Pons (tissue), 1 donor: Measurements from ENCODE around the gene SHB.
A peak's percentile ranks its signal among the peaks of the same experiment; 100 is the strongest.
"Not testable (repeated sequence)": the region's sequence is repeated elsewhere in the genome, so short reads cannot be mapped to it uniquely, and the experiment has no call there.

Experiments
- DNase-seq: peaks from one replicate; pipeline ENCODE4 v3.0.0-alpha.2; 2016; ENCODE audit warnings: low spot score

The SHB gene

DNA sequence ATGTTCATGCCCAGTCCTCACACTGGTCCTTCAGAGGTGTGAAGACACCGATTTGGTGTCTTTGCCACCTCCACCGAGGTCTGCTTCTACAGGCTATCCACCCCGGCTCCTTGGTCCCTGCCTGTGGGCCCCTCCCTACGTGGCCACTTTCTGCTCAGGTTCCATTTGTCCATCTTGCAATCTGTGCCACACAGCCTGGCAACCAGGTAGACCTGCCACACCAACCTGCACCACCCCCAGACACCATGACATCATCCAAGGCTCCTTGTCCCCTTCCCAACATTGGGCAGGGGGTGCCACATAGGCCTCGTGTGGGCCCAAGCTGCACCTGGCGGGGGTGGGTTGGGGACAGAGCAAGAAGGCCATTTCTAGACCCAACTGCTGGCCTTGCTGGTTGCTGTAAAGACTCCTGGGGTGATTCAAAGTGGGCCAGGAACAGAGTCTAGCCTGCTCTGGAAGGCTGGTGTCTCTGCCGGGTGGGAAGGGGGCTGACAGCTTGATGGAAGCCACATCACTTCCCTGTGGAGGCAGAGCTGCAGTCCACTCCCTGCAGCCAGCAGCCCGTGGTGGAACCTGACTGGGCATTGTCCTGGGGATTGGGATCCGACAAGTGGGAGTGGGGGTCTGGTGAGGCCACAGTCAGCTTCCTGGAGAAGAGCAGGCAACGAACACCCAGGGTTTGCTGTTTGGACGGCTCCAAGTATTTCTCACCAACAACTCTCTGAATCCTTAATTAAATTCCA, 99.3 kb downstream of the SHB start:
- no peak for DNase-seq

DNA sequence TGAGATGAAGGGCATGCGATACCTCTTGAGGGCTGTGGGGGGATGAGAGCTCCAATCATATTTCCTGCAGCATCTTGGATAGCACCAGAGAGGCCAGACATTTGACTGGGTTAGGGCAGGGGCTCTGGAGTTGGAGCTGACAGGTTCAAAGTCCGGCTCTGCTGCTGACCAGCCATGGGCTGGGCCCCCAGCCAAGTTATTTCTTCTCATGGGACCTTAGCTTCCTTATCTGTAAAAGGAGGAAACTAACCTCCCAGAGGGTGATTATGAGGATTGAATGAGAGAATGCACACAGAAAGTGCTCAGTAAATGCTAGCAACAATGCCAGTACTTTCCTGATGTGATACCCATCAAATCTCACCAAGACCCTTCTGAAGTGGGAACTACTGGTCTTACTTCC, 99.9 kb downstream of the SHB start:
- DNase-seq: no peak

DNA sequence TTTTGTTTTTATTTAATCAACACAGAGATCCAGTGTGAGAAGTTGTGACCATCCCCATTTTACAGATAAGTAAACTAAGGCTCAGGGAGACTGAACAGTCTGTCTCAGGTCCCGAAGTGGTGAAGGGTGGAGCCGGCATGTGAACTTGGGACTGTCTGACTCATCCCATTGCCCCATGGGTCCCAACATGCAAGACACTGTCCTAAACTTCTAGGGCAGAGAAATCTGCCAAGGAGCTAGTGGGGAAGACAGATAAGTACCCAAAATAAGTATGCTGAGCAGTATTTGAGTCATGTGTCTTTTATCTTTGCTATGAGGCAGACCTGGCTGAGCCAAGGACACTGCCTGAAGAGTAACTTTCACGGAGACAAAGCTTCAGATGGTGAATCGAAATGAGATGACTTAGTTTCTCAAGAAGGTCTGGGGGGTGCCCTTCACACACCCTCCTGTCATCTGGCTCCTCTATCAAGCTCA, 100.8 kb downstream of the SHB start:
- DNase-seq: no peak

DNA sequence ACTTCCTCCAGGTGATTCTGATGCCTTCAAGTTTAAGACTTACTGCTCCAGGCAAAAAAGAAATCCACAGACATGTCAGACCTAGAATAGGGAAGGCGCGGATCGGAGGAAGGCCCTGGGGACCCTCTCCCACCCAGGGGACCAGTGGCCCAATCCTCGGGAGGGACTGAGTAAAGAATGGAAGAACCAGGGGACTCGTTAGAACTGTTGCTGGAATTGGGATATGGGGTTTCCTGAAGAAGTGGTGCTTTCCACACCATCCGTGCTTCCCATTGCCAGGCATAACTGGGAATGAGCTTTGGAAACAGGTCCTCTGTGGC, 101.3 kb downstream of the SHB start:
- no peak for DNase-seq

DNA sequence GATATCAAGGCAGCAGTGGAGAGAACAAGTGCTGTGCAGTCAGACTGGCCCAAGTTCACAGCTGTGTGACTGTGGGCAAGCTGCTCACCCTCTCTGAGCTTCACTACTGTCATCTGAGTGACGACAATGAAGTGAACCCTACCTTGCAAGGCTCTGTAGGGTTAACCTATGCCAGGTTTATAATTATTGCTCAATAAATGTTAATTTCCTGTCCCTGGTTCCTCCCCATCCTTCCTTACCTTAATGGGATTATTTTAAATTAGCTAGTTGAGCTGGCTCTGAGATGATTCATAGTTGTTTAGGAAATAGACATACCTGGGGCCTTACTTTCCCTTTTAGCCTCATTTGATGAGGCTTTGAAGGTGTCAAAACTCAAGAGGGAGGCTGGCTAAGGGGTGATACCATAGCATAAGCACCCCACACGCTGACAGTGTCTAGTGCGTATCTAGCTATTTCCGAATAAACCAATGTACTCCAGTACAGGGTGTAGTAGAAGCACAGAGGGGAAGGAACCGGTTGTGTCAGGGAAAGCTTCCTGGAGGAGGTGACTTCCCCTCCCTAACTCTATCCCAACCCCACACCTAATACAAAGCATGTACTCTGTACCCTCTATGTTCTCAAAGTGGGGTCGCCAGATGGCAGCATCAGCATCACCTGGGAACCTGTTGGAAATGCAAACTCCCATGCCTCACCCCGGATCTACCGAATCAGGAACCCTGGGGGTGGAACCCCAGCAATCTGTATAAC, 101.8 kb downstream of the SHB start:
- DNase-seq: no peak

DNA sequence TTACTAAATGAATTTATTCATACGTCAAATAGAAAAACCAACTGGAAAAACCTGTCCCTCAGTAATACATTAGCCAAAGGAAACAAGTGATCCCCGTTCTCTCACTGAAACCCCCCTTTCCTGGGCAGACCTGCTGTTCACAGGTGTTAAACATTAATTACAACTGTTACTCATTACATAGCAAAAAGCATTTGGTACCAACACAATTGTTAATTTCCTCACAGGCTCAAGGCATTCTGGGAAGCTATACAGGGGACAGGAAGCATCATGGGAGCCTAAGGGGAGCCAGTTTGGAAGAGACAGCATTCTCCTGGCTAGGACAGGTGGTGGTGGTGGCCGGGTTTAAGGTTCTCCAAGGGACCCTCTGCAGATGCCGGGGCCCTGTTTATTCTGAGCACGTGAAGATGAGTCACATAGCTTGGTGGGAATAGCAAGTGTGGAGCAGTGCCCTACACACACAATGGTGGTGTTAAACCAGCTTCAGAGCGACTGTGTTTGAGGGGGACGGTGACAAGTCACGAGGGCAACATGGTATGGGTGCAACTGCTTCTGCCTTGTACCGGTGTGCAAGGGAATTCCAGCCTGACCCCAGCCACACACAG, 102.5 kb downstream of the SHB start:
- DNase-seq: peak; percentile 68

DNA sequence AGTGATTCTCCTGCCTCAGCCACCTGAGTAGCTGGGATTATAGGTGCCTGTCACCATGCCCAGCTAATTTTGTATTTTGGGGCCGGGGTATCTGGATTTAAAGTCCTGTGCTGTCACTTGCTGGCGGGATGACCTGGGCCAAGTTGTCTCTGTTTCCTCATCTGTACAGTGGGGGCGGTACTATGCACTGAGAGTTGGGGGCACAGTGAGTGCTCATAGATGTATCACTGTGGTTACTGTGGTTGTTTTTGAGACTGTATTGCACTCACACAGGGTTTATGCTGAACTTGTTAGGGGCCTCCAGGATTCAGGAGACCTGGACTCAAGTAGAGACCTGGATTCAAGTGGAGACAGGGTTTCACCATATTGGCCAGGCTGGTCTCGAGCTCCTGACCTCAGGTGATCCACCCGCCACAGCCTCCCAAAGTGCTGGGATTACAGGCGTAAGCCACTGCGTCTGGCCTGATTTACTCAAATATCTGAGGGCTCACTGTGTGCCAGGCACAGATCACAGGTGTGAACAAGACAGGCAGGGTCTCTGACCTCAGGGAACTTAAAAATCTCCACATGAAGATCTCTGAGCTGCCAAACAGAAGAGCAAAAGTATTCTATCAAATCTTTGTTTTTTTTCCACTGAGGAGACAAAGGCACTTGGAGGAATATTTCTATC, 103.2 kb downstream of the SHB start:
- not testable (repeated sequence) for DNase-seq

DNA sequence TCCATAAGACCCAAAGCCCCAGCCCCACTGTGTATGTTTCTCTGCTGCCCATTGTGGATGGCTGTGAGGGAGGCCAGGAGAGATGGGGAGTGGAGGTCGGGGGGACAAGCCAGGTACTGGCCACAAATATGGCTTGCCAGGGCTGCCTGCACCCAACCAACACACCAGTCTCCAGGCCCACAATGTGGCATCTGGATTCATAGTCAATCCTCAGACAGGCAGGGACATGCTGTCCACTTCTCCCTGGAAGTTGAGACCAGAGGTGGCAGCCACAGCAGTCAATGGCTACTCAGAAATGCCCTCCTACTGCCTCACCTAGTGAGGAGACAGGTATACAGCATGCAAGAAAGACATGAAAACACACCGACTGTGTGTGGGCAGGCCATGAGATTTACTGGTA, 103.9 kb downstream of the SHB start:
- no peak for DNase-seq

DNA sequence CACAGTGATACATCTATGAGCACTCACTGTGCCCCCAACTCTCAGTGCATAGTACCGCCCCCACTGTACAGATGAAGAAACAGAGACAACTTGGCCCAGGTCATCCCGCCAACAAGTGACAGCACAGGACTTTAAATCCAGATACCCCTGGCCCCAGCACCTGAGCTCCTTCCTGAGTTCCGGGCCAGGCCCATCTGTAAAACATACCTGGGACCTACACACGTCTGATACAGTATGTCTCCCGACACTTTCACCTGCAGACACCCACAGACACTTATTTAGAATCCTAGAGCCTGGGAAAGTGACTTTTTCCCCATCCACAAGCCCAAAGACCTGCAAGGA, 104.3 kb downstream of the SHB start:
- DNase-seq: no peak

DNA sequence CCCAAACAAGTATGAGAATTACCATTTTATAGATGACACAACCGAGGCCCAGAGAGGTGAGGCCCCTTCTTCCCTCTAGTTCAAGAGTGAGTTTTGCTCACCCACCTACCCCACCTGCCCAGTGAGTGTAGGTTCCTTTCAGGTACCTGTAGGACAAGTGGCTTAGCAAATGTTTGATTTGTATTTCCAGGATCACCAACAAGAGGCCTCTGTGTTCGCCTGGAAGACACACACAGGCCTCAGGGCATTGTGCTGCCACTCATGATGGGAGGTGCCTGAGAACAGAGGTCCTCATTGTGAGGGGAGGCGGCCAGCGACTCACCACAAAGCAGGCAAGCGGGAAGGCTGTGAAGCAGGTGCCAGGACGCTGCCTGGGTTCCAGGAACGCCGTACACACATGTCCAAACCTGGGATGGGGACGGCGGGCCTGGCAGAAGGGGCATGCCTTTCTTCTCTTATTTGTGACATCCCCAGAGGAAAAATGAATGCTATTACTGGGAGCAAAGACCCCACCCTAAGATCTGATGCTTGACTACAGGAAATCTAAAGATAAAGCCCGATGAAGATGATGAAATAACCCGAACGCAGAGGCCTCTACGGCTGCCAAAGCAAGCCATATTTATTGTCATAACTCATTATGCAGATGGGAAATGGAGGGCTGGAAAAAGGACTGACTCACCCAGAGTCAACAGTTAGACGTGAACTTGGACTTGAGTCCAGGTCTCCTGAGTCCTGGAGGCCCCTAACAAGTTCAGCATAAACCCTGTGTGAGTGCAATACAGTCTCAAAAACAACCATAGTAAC, 104.9 kb downstream of the SHB start:
- DNase-seq: peak; percentile 98

DNA sequence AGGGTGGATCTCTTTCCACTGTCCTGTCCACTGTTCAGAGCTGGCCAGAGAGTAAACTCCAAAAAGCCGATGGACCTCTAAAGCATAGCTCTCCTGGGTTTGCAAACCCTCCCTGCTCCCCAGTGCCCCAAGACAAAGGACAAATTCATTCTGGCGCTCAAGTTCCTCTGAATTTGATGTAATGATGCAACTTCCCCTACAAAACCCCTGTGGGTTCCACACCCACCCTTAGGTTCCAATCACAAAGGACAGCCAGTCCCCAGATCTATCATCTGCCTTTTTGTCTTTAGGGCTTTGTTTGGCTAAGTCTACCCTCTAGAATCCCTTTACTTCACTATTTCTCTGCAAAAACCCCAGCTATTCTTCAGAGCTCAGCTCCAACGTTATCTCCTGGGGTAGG, 107.7 kb downstream of the SHB start:
- no peak for DNase-seq

DNA sequence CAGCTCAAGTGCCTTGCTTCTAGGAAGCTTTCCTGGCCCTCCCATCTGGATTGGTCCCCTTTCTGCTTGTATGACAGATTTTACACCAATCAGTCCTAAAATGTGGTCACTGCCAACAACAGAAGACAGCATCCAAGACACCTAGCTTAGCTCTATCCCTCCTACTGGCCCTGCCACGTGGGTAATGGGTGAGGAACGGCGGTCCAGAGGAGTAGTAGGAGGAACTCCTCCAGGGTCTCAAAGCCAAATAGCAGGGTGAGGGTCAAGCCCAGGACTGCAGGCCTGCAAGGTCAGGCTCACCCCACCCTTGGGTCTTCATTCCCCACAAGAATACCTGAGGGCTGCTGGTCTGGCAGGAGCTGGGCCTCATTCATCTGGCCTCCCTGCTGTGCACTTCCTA, 108.4 kb downstream of the SHB start:
- DNase-seq: no peak

DNA sequence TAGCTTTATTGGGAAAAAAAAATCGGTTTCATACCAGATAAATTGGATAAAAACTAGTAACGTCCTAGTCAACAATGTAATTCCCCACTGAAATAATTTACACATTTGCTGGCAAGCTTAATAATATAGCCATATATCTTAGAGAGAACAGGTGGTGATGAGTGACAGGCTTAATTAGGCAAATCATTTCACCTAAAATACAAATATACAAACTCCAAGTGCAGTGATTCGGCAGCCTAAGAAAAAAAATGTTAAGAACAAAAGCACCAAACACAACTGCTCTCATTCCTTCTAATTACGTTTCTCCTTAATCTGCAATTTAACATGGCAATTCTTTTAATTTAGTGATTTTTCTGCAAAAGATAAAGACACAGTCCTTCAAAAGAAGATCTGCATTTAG, 109.1 kb downstream of the SHB start:
- DNase-seq: no peak

DNA sequence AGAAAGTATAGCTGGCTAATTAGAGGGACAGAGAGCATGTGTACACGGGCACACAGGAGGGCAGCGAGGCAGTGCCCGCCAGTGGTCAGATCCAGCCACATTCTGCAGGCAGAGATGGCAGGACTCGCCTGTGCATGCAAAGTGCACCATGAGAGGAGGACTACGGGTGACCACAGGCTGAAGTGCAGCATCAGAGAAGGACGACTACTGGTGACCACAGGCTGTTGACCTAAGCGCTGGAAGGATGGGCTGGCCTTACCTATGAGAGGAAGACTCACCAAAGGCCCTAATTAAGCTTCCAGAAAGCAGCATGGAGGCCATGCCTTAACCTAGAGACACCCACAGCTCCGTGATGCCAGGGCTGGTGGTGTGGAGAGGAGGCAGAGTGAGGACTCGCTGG, 110.9 kb downstream of the SHB start:
- no peak for DNase-seq

DNA sequence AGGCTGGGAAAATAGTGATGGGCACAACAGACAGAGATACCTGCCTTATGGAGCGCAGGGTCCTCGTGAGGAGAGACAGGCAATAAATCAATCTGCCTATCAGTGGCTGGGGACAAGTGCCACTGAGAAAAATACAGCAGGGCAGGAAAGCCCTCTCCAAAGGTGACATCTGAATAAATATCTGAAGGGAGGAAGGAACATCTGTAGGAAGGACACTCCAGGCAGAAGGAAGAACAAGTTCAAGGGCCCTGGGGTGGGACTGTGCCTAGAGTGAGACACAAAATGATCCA, 111.4 kb downstream of the SHB start:
- no peak for DNase-seq

DNA sequence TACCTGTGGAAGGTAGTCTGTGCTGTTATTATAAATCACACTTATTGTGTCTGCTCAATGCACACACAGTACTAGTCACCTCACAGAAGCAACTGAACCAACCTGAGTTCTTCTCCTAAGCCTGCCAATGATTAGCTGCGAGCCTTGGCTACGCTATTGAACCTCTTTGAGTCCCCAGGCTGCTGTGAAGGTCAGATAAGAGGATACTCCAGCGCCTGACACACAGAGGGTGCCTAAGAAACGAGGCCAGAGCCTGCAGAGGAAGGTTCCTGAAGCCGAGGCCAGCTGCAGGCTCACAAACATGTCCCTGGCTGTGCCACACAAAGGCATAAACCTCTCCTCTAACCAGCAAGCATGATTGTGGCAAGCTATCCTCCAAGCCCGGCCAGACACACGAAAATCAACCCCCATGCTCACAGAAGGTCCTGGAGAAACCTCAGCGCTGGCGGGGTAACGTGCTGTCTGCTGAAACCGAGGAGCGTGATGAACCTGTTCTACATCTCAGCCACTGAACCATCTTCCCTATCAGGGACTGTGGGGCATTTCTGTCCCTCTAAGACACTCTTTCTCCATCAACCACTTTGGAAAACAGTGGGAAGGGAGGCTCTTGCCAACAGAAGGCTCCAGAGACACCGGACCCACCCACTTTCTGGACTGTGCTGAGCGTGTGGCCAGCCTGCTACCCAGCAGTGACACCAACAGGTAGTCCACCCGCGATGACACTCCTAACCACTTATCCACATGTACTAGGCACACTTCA, 111.9 kb downstream of the SHB start:
- no peak for DNase-seq

DNA sequence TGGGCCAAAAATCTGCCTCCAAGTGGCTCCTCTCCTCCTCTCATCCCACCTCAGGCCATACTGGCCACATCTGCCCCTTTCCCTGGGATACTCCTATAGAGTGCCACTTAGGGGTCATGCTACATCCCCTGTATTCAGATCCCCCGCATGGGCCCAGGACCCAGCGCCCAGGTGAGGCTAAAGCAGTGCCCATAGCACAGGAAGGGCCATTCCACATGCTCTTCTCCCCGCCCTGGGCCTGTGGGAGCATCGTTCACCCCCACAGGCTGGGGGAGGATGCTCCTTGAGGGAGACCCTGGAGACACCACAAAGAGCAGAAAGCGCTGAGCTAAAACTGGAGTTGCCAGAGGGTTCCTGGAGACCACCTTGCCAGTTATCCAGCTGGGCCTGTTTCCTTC, 112.6 kb downstream of the SHB start:
- no peak for DNase-seq

DNA sequence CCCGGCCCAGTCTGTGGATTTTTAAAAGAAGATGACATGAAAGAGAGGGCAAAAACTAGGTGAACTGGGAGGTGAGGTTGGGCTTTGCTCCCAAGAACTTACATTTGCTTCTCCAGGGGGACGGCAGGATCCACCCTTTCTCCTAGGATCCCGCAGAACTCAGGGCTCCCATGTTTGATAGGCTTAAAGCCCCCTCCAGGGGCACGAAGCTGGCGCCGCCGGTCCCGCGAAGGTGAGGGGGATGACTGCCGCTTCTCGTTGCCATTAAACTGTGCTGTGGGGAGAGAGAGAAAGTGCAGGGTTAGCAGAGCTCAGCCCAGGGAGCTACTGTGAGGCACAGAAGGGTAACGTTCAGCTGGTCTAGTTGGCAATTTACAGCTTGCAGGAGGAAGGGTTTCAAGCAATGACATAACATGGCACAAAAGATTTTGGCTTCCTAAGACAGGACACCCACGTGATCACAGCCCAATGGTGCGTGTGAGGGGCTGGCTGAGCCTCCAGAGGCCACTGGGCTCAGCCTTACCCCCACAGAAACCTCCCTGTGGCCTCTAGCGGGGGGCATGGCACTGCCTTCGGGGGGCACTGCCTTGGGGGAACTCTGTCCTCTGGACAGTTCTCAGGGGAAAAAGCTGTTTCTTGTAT, 113.1 kb downstream of the SHB start:
- DNase-seq: no peak

DNA sequence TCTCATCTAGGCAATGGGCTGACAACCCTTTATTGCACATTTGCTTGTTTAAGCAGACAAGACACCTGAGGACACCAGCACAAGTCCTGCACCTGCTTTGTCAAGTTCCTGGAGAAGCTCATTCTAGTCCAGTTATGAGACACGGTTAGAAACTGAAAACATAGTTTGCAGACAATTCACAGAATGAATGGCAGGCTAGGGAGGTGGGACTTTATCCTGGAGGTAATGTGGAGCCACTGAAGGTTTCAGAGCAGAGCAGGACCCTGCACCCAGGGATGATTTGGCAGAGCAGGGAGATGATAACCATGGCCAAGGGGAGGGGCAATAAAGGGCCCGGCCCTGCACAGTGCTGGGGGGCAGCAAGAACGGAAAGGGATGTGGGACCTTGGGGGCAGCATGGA, 114.4 kb downstream of the SHB start:
- DNase-seq: no peak

DNA sequence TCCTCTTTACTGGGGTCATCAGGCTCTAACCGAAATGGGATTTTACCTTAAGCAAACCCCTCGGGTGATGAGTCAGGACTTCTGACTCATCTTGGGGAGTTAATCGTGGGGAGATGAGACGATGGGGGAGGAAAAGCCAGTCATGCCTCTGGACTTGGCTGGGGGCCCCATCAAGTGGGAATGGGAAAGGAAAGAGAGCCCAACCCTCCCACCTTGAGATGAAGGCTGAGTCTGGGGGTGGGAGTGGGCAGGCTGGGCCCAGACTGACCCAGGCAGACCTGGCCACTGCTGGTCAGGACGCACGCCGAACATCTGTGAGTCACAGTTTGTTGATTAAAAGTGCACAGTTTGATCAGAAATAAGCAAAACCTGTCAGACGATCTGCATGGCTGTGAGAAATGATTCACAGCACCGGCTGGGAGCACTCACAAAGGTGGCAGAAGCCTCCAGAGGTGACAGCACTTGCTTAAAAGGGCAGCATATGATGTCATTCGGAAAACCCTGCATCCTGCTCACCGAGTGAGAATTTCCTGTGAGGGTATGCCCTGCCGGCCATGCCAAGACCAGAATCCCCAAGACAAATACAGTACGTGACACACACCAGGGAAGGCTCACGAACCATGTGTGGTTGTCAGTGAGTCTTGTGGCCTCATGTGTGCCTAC, 115.1 kb downstream of the SHB start:
- no peak for DNase-seq
